ENCODE measurements around the gene KREMEN2. TPM values are rescaled to one million over a fixed set of nuclear protein-coding genes. Genes with fewer than 3 reads are reported as not detected.

The KREMEN2 gene
- total and polyA plus RNA-seq, 2 of the 13 experiments (the other 11 are each of a cell fraction or from before 2014, with no cell fraction given) = 0.48 to 1.2 TPM

DNA sequence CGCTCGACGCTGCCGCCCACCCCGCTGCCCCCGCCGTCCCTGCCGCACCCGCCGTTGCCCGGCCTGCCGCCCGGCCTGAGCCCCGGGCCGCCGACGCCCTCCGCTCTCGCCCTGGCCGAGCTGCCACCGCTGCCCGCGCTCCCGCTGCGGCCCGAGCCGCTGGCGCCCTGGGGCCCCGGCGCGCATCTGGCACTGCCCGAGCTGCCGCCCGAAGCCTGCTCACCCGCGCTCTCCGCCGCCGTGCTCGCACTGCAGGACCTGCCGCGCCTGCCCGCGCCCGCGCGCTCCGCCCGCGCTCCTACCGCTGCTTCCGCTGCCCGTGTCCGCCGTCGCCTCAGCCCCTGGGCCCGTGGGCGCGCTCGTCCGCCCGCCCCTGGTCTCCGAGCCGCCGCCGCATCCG is 40.2 kb downstream of the KREMEN2 start:
- in situ Hi-C loops (cut with HindIII; ENCODE audit: extremely low pct_ligation_motif_present, low pct_unique_long_range_greater_than_20kb) (no loop called here), intact Hi-C loops (cut with micrococcal nuclease; ENCODE audit: unreplicated experiment) (loop anchor here (1.0 kb wide), 1 partner anchor 20 kb away; the partner anchor contains the start of gene THOC6)
- no peaks in the 10 kb centered on the region for H3K36me3 ChIP-seq (replicated peaks in 1 of 2; ENCODE audit: control insufficient read depth in 1 of 2, insufficient read depth in 2 of 2, low read length in 2 of 2)
- no peak overlapping the region for H3K9ac ChIP-seq (ENCODE audit: insufficient read depth, low read depth, low read length)
- no CpG with 5 or more reads among the region's 67 CpGs for WGBS (ENCODE audit: low lambda C conversion rate)
- ChIA-PET CTCF (ENCODE audit: low intra/inter-chr PET ratio, low total read pairs) (interaction anchor here (0.8 to 1.7 kb wide), 3 partner anchors 17 to 27 kb away, joined by 3 to 11 read pairs (median 4); no protein-coding TSS in a partner anchor), POLR2A (interaction anchor here (1.0 to 14.2 kb wide), 7 partner anchors 18 to 99 kb away, joined by 5 to 750 read pairs (median 6); partner anchors contain the start of genes CLDN6, HCFC1R1, IL32 and KREMEN2)
- H3K4me1 ChIP-seq (ENCODE audit: insufficient read depth, low read length) = peaks cover 54% of the 10 kb centered on the region
- BruUV-seq (replicated peaks) = no TSS peak
- peak overlapping the region in 2 of 3 experiments; percentile 27 to 46; a peak in 2 of 6 replicates for H3K4me3 ChIP-seq (replicated peaks in 1 of 3; ENCODE audit: insufficient read depth in 1 of 3, low read depth in 2 of 3, low read length in 3 of 3)
- no peaks in the 10 kb centered on the region for H4K20me1 ChIP-seq (ENCODE audit: insufficient read depth, low read length)
- FAIRE-seq (no peak), DNase-seq (ENCODE audit: low spot score) (no peak), ATAC-seq (no peak)
- H3K9me3 ChIP-seq (ENCODE audit: low read length) = no peaks in the 10 kb centered on the region
- no peak overlapping the region for H2AFZ ChIP-seq (ENCODE audit: low read length)
- TF ChIP-seq, protein P1, sequence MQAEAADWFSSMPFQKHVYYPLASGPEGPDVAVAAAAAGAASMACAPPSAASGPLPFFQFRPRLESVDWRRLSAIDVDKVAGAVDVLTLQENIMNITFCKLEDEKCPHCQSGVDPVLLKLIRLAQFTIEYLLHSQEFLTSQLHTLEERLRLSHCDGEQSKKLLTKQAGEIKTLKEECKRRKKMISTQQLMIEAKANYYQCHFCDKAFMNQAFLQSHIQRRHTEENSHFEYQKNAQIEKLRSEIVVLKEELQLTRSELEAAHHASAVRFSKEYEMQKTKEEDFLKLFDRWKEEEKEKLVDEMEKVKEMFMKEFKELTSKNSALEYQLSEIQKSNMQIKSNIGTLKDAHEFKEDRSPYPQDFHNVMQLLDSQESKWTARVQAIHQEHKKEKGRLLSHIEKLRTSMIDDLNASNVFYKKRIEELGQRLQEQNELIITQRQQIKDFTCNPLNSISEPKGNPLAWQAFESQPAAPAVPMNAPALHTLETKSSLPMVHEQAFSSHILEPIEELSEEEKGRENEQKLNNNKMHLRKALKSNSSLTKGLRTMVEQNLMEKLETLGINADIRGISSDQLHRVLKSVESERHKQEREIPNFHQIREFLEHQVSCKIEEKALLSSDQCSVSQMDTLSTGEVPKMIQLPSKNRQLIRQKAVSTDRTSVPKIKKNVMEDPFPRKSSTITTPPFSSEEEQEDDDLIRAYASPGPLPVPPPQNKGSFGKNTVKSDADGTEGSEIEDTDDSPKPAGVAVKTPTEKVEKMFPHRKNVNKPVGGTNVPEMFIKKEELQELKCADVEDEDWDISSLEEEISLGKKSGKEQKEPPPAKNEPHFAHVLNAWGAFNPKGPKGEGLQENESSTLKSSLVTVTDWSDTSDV (CRISPR knock-in tag; IDR thresholded peaks at IDR 0.05) = no peak
- TF ChIP-seq RBFOX2 (IDR thresholded peaks at IDR 0.05; ENCODE audit: low read depth, low read length) (peak; percentile 34; the same call in 1 of the 2 replicates), ZNF260 (CRISPR knock-in tag; IDR thresholded peaks at IDR 0.05; ENCODE audit: borderline replicate concordance, low read depth) (no peak), KMT2A (CRISPR knock-in tag; IDR thresholded peaks at IDR 0.05) (no peak), ZNF777 (CRISPR knock-in tag; IDR thresholded peaks at IDR 0.05) (0 out of 2 replicates have a peak, but pooled peaks have one; percentile 1), RELA (CRISPR knock-in tag; IDR thresholded peaks at IDR 0.05) (no peak), ARNTL (CRISPR knock-in tag; IDR thresholded peaks at IDR 0.05) (no peak), MXI1 (IDR thresholded peaks at IDR 0.05; ENCODE audit: borderline replicate concordance, low read depth, low read length) (no peak)
- TF ChIP-seq, protein P2, sequence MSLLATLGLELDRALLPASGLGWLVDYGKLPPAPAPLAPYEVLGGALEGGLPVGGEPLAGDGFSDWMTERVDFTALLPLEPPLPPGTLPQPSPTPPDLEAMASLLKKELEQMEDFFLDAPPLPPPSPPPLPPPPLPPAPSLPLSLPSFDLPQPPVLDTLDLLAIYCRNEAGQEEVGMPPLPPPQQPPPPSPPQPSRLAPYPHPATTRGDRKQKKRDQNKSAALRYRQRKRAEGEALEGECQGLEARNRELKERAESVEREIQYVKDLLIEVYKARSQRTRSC (CRISPR knock-in tag; IDR thresholded peaks at IDR 0.05; ENCODE audit: low read depth) = no peak
- TF ChIP-seq, protein P3, sequence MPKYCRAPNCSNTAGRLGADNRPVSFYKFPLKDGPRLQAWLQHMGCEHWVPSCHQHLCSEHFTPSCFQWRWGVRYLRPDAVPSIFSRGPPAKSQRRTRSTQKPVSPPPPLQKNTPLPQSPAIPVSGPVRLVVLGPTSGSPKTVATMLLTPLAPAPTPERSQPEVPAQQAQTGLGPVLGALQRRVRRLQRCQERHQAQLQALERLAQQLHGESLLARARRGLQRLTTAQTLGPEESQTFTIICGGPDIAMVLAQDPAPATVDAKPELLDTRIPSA (CRISPR knock-in tag; IDR thresholded peaks at IDR 0.05; ENCODE audit: borderline replicate concordance) = no peak
- peak overlapping the region; percentile 36; the same call in 1 of the 2 replicates for H3K4me2 ChIP-seq (ENCODE audit: low read depth, low read length)
- H3K79me2 ChIP-seq (ENCODE audit: insufficient read depth, low read length) = no peaks in the 10 kb centered on the region
- H3K27ac ChIP-seq (ENCODE audit: extremely low read length, insufficient read depth, low read length) = no peak overlapping the region
- H3K27me3 ChIP-seq (ENCODE audit: control insufficient read depth in 1 of 2, insufficient read depth in 2 of 2, low read length in 2 of 2) = no peaks in the 10 kb centered on the region

Measured in HepG2 (cell line).